Retina (tissue), 1 donor: ENCODE measurements around the gene ASB14.
A peak's percentile ranks its signal among the peaks of the same experiment; 100 is the strongest.

ENCODE experiments used
- DNase-seq: peaks from one replicate; pipeline ENCODE4 v3.0.0-alpha.2; 2016

Gene ASB14

DNA sequence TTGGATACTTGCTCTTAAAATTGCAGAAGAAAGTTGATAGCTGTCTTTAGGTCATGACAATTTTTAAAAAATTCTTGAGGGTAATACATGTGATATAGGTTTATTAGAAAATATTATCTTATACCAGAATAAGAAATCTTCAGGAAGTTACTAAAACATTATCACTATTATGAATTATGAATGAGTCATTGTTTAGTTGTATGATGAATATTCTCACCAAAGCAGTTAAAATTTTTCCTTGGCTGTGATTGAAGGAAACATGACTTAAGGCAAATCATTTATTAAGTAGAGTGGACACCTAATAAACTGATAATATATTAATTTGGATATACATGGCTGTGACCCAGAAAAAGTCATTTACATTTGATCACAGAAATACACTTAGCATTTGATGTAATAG lies 34.8 kb downstream of the ASB14 start:
- no peak for DNase-seq

DNA sequence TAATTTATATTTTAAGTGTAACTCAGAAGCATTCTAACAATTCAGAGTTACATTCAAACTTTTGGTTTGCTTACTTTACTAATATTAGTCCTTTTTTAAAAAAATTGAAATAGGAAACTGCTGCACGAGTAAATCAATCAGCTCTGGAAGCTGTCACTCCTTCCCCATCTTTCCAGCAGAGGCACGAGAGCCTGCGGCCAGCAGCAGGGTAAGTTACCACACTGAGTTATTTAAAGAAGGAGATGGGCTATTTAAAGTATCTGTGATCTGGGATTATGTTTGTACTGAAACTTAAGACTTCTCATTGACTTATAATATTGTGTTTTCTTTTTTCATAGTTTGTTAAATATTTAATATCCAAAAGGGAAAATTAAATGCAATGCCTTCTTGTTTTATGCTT lies 35.6 kb downstream of the ASB14 start:
- DNase-seq, result no peak

DNA sequence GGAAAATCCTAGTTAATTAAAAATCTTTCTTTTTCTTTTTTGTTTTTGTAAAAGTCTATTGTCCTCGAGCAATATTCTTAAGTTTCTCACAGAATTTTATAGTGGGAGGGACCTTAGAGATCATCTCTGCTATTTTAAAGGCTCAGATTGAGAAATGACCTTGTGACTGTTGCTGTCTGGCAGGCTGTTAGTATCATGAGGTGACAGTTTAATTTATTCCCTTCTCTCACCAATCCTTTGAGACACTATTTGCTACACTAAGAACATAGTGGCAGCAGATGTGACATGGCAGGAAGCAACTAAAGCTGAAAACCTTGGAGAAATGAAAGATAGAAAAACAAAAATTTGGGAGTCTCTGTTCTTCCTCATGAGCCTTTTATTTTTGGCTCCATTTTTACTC lies 40.1 kb downstream of the ASB14 start:
- no peak for DNase-seq

DNA sequence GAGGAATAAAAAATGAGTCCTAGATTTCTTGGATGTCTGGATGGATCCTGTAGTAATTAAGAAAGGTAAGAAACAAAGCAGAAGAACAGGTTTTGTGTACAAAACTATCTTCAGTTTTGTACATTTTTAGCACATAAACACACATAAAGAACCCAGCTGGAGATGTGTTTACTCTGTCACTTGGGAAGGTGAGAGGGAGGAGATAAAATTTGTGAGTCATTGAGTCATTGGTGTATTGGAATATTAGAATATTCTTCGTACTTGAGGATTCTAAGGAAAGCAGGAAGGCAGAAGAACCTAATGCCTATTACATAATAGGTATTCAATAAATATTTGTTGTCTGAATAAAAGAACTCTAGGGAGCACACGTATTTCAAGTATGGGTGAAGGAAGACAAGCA lies 47.5 kb downstream of the ASB14 start:
- no peak for DNase-seq

DNA sequence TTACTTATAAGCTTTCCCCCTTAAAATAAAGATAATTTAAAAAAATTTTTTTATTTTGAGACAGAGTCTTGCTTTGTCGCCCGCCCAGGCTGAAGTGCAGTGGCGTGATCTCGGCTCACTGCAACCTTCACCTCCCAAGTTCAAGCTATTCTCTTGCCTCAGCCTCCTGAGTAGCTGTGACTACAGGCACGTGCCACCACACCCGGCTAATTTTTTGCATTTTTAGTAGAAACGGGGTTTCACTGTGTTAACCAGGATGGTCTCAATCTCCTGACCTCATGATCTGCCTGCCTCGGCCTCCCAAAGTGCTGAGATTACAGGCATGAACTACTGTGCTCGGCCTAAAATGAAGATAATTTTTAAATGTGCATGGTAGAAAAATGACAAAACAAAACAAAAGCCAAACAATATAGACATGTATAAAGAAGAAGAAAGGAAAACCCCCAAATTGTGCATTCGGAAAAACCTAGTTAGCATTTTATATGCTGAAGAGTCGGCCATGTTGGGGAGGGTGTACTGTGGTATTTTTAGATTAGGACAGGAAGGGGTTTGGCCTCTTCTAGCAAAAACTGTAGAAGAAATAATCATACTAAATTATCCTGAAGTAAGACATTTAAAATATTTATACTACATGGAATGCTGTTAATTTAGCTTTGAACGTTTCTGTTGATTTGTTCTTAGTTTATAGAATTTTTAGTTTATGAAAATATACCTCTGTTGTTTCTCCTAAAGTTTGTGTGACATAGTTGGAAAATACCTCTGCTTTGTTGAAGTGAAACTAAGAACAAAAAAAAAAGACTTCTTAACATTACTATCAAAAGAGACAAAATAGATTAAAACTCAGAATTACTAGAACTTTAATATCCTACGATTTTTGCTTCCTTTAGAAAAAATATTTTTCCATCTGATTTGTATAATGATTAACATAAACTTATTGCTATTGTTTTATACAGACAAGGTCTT lies 57.6 kb downstream of the ASB14 start:
- DNase-seq, result no peak

DNA sequence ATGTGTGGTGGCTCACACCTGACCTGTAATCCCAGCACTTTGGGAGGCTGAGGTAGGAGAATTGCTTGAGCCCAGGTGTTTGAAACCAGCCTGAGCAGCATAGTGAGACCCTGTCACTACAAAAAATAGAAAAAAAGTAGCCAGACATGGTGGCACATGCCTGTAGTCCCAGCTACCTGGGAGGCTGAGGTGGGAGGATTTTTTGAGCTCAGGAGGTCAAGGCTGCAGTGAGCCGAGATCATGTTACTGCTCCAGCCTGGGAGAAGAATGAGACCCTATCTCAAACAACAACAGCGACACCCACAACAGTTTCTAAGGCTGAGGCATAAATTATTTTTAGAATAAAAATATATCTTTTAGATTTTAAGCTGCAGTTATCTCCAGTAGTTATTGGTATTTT lies 58.7 kb downstream of the ASB14 start:
- no peak for DNase-seq

DNA sequence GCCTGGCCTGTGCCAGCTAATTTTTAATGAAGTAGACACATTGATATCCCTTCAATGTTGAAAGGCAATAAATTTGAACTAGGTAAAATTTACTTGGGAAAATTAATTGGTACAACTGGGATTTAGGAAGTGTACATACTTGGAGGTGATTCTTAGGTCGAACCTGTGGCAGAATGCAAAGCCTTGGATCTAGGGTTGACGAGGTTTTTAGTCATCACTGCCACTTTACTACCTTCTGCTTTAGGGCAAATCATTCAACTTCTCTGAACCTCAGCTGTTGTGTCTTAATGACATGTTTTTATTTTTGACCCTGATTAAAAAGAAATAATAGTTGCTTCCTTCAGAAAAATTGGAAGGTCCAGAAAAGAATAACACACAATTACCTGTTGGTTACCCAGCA lies 62.5 kb downstream of the ASB14 start:
- DNase-seq, result no peak

DNA sequence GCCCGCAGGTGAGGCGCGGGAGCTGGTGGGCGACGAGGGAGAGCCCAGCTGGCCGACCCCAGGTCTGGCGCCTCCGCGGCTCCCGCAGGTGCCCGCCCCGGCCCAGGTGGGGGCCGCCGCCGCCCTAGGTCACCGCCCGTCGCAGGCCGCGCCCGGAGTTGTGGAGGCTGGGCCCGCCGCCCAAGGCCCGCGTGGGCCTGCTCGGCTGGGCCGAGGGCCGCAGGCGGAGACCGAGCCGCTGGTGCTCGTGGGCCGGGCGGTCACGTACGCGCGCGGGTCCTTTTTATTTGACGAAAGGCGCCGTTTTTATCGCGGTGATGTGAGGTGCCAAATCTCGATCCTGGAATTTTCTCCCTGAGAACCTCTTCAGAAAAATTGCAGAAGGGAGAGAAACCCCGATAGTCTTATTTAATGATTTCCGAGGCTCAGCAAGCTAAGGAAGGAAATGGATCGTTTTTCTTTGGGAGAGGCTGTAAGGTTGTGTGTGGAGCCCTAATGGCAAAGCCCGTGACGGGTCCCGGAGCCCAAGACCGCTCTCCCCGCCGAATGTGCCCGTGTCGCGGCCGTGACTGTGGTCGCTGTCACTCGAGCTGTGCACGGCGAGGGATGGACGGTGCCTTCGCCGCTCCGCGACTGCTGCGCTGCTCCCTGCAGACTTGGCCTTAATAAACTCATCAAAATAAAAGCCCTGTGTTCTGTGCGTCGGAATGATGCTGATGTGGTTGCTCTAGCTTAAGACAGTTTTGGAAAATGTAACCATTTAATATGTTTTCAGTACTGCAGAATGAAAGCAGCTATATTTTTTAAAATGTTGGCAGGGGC lies 64.3 kb downstream of the ASB14 start:
- peak; percentile 85 for DNase-seq

DNA sequence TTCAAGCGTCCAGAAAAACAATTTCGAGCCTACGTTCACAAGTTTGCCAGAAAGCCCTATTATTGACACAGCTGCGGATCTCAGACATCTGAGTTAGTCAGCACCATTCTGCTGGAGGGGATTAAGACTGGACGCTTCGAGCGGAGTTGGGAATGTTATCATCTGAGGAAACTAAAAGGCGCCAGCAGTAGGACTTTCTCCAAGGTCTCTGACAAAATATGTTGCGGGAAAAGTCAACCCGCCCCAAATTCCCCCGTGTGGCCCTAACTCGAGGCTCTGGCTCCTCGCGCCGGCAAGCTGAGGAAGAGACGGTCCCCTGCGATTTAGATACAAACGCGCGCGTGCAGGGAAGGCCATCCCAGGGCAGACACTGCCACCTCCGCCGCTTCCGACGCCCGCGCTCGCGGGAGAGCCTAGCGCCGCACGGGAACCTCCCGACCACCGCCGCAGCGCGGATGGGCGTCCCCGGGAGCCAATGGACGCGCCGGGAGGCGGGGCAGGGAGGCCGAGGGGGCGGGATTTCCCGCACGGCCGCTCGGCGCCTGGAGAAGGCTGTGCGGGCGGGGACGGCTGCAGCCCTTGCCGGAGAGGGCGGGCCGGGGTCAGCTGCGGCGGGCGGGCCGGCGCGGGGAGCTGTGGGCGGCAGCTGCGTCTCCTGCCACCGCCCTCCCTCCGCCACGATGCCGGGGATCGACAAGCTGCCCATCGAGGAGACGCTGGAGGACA lies 65.1 kb downstream of the ASB14 start, which contains the start of gene APPL1:
Gene APPL1, plus strand, starts transcription at position 526 of the 726 bp plus-strand sequence. Its CDS starts 155 bp downstream, at position 681.
- peak; percentile 95 for DNase-seq

DNA sequence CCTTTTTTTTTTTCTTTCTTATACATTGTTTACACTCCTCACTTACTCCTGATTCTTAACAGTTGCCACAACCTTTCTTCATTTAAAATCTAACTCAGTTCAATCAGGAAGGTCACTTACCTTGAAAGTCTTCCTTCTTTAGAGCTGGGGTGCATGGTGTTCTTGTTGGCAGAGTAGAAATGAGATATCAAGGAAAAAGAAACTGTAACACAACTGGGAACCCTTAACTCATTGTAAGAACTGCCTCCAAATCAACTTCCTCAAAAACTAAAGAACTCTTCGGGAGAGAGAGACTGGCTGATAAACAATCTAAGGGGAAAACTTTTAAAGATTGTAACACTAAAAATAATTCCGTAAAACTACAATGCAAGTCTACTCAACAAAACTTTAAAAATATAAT lies 66.3 kb downstream of the ASB14 start:
- DNase-seq, result no peak

DNA sequence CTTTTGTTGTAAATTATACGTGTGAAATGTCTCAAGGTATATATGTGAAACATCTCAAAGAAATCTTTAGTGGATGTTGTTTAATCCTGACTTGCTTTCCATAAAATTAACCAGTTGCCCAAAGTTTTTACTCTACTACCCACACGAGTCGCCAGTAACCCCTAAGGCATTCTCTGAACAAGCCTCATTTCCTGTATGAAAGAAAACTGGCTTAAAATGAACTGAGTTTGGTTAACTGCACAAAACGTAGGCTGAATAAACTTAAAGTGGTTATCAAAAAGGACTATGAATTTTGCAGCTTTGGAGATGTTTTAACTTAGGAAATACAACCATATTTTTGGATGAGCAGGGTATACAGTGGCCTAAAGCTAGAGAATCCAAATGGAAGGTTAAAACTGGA lies 67.6 kb downstream of the ASB14 start:
- no peak for DNase-seq

DNA sequence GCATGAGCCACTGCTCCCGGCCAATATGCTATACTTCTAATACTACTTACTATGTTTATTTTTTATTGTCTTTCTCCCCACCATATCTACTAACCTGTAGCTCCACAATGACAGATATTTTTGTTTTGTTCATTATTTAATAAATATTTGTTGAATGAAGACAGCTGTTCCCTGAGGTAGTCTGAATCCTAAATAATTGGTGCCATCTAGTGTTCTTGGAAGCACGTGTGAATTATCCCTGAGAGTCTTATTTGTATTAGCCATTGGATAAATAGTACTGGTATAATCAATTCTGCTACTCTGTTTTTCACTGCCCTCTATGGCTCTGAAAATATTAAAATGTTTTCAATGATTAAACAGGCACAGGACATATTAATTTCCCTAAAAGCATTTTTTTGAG lies 70.6 kb downstream of the ASB14 start:
- no peak for DNase-seq
